Islet of Langerhans (tissue), 1 donor: Measurements from ENCODE around the gene SIDT2.
"Not testable (repeated sequence)": the region's sequence is repeated elsewhere in the genome, so short reads cannot be mapped to it uniquely, and the experiment has no call there.

ENCODE experiments used
- FAIRE-seq: peaks from one replicate; lab custom pipeline; 2011; peaks lifted over from hg19 to GRCh38; lab: Jason Lieb, UNC

Gene SIDT2

GRCh38 chr11:117178210-117179034, at the start of gene SIDT2:
SIDT2 (plus strand) TSS chr11:117178743; CDS start chr11:117179264, 521 bp downstream.
- peak; percentile 53 for FAIRE-seq

DNA sequence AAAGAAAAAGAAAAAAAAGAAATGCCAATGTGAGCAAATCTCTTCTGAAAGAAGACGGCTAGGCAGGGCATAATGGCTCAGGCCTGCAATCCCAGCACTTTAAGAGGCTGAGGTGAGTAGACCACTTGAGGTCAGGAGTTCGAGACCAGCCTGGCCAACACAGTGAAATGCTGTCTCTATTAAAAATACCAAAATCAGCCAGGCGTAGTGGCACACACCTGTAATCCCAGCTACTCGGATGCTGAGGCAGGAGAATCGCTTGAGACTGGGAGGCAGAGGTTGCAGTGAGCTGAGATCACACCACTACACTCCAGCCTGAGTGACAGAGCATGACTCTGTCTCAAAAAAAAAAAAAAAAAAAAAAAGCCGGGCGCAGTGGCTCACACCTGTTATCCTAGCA, 48.1 kb upstream of the SIDT2 start:
- FAIRE-seq: not testable (repeated sequence)

DNA sequence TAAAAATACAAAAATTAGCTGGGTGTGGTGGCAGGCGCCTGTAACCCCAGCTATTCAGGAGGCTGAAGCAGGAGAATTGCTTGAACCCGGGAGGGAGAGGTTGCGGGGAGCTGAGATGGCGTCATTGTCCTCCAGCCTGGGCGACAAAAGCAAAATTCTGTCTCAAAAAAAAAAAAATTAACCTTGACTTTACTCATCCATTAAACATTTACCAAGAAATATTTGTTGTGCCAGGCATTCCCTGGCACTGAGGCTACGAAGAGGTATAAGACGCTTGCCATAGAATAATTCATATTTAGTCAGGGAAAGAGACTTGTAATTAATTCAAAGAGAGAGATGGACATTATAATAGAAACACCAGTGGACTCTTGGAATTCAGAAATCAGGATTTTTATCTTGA, 47.7 kb upstream of the SIDT2 start:
- no peak for FAIRE-seq

GRCh38 chr11:117134431-117134830, 44.1 kb upstream of the SIDT2 start:
- FAIRE-seq: no peak

- FAIRE-seq: not testable (repeated sequence)
Observed at GRCh38 chr11:117134979-117135378, 43.6 kb upstream of the SIDT2 start.

GRCh38 chr11:117137223-117138086, 41.1 kb upstream of the SIDT2 start:
- not testable (repeated sequence) for FAIRE-seq

DNA sequence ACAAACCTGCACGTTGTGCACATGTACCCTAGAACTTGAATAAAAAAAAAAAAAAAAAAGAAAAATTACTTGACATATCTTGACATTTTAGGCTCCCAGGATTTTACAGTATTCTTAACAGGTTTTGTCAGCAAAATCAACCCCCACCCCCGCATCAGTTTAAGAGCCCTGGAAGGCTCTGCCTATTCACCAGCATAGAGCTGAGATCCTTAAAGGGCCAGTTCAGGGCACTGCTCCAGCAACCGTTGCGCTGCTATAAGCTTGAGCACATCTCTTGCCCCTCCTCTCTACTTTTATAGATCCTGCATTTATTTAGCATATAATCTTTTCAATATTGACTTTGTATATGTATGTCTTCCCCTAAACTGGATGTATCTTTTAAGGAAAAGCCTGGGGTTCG, 35.2 kb upstream of the SIDT2 start:
- no peak for FAIRE-seq

- FAIRE-seq: no peak
Observed at GRCh38 chr11:117143871-117144476, 34.6 kb upstream of the SIDT2 start, which contains the start of gene PAFAH1B2. PAFAH1B2 (plus strand) TSS chr11:117144287; CDS start chr11:117152448, 8,161 bp downstream.

- peak; percentile 13 for FAIRE-seq
Observed at GRCh38 chr11:117144477-117145392, 33.8 kb upstream of the SIDT2 start.

GRCh38 chr11:117145393-117145761, 33.2 kb upstream of the SIDT2 start:
- no peak for FAIRE-seq

DNA sequence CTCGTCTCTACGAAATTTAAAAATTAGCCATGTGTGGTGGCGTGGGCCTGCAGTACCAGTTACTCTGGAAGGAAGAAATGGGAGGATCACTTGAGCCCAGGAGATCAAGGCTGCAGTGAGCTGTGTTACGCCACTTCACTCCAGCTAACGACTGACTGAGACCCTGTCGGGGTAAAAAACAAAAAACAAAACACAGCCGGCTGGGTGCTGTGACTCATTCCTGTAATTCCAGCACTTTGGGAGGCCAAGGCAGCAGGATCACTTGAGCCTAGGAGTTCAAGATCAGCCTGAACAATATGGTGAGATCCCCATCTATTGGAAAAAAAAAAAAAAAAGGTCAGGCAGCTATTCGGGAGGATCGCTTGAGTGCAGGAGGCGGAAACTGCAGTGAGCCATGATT, 32.0 kb upstream of the SIDT2 start:
- FAIRE-seq: no peak

- no peak for FAIRE-seq
Observed at GRCh38 chr11:117152066-117152465, 26.5 kb upstream of the SIDT2 start.

GRCh38 chr11:117154468-117154867, 24.1 kb upstream of the SIDT2 start:
- no peak for FAIRE-seq

- FAIRE-seq: no peak
Observed at GRCh38 chr11:117157507-117157906, 21.0 kb upstream of the SIDT2 start.

DNA sequence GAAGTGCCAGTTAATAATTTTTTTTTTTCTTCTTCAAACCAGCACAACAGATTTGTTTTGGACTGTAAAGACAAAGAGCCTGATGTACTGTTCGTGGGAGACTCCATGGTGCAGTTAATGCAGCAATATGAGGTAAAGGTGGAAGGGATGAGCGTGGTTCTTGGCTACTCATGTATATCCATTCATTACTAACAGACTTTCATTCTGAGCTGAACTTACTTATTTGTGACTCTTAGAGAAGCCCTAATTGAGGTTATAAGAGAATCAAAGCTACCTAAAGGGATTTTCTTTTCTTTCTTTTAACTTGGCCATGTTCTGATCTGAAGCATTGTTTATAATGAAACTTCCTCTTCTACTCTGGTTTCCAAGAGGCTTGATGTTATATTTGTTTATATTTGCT, 18.7 kb upstream of the SIDT2 start:
- FAIRE-seq: no peak

GRCh38 chr11:117160826-117161225, 17.7 kb upstream of the SIDT2 start:
- no peak for FAIRE-seq

GRCh38 chr11:117166491-117166890, 12.1 kb upstream of the SIDT2 start:
- no peak for FAIRE-seq

- FAIRE-seq: no peak
Observed at GRCh38 chr11:117169736-117170135, 8.8 kb upstream of the SIDT2 start.

GRCh38 chr11:117170210-117170609, 8.3 kb upstream of the SIDT2 start:
- no peak for FAIRE-seq

- no peak for FAIRE-seq
Observed at GRCh38 chr11:117171007-117171403, 7.5 kb upstream of the SIDT2 start.

DNA sequence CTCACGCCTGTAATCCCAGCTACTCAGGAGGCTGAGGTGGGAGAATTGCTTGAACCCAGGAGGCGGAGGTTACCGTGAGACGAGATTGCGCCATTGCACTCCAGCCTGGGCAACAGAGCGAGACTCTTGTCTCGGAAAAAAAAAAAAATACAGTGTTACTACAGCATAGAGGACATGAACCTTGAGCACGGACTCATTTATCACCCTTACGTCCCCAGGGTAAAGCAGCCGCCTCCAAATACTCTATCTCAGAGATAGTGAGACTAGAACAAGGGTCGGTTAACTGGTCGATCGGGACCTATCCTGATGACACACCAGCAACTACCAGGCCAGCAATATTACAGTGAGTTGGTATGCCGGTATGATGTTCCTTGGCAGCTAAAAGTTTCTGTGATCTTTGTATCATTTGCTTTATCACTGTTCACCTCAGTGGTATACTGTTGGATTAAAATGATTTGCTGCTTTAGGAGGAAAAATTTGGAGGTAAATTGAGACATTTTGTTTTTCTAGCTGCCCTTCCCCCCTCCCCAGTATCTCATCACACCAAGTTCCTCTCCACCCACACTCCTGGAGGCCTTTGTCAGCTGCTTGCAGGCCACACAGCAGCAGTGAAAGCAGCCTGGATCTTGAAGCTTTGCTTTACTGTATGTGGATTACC, 7.0 kb upstream of the SIDT2 start:
- FAIRE-seq: no peak
